ENCODE data around the gene SLC38A8.

GRCh38 chr16:83989300-83989699, 53.3 kb downstream of the SLC38A8 start:
- TF ChIP-seq CTCF (IDR thresholded peaks at IDR 0.05; ENCODE audit: poor library complexity) (no peak), EZH2phosphoT487 (IDR thresholded peaks at IDR 0.05; ENCODE audit: low read depth, severe bottlenecking, unreplicated experiment) (no peak)

All from hepatocyte (in vitro differentiated cells).